ENCODE data around the gene MRPS23. TPM values are rescaled to one million over a fixed set of nuclear protein-coding genes. Genes with fewer than 3 reads are reported as not detected.

MRPS23 gene
- total RNA-seq, 1 donor from 2014 or later, result 6.9 TPM

GRCh38 chr17:57894848-57895247, 45.0 kb upstream of the MRPS23 start:
- intact Hi-C loops (cut with DNase I), result loop anchor here (5.0 kb wide), 2 partner anchors 42 to 92 kb away; partner anchors contain the start of gene VEZF1
- TF ChIP-seq CTCF (IDR thresholded peaks at IDR 0.05) (no peak), POLR2A (IDR thresholded peaks at IDR 0.05) (no peak), POLR2AphosphoS5 (IDR thresholded peaks at IDR 0.05; ENCODE audit: insufficient read depth in 1 of 2, low read depth in 1 of 2) (no peak)
- DNase-seq (ENCODE audit: extremely low spot score in 2 of 2), result no peak
- no peaks in the 10 kb centered on the region for H3K27me3 ChIP-seq
- no peak overlapping the region for H3K4me3 ChIP-seq
- H3K4me1 ChIP-seq, result peaks cover 87% of the 10 kb centered on the region
- no peaks in the 10 kb centered on the region for H3K36me3 ChIP-seq
- H3K27ac ChIP-seq, result peak overlapping the region; percentile 93
- no peaks in the 10 kb centered on the region for H3K9me3 ChIP-seq

- peak overlapping the region in 1 of 2 donors; percentile 22 for H3K4me3 ChIP-seq
- no peaks in the 10 kb centered on the region for H3K9me3 ChIP-seq
- no peaks in the 10 kb centered on the region for H3K27me3 ChIP-seq
- DNase-seq (ENCODE audit: extremely low spot score in 2 of 2), result peak in 1 of 2 donors; percentile 99
- intact Hi-C loops (cut with DNase I), result loop anchor here (5.0 kb wide), 2 partner anchors 44 to 94 kb away; partner anchors contain the start of gene VEZF1
- H3K36me3 ChIP-seq, result no peaks in the 10 kb centered on the region
- TF ChIP-seq CTCF (IDR thresholded peaks at IDR 0.05), result peak in 1 of 3 experiments; percentile 12
- no peak for TF ChIP-seq POLR2A (IDR thresholded peaks at IDR 0.05)
- TF ChIP-seq POLR2AphosphoS5 (IDR thresholded peaks at IDR 0.05; ENCODE audit: insufficient read depth in 1 of 2, low read depth in 1 of 2), result peak; percentile 78 to 91
- peaks cover 86% of the 10 kb centered on the region for H3K4me1 ChIP-seq
- peak overlapping the region; percentile 93 for H3K27ac ChIP-seq
Measured at GRCh38 chr17:57892820-57893595, 43.2 kb upstream of the MRPS23 start.

- H3K4me3 ChIP-seq, result no peak overlapping the region
- peak; percentile 82 to 96 (median 86) for TF ChIP-seq CTCF (IDR thresholded peaks at IDR 0.05)
- TF ChIP-seq POLR2AphosphoS5 (IDR thresholded peaks at IDR 0.05; ENCODE audit: insufficient read depth in 1 of 2, low read depth in 1 of 2), result no peak
- no peaks in the 10 kb centered on the region for H3K9me3 ChIP-seq
- H3K27me3 ChIP-seq, result no peaks in the 10 kb centered on the region
- H3K4me1 ChIP-seq, result peaks cover 81% of the 10 kb centered on the region
- DNase-seq (ENCODE audit: extremely low spot score in 2 of 2), result no peak
- intact Hi-C loops (cut with DNase I), result loop anchor here (5.0 kb wide), 2 partner anchors 45 to 95 kb away; partner anchors contain the start of gene VEZF1
- no peaks in the 10 kb centered on the region for H3K36me3 ChIP-seq
- H3K27ac ChIP-seq, result peak overlapping the region; percentile 93
Measured at GRCh38 chr17:57892146-57892819, 42.4 kb upstream of the MRPS23 start.

GRCh38 chr17:57890857-57891232, 41.0 kb upstream of the MRPS23 start:
- intact Hi-C loops (cut with DNase I), result loop anchor here (5.0 kb wide), 2 partner anchors 46 to 96 kb away; partner anchors contain the start of gene VEZF1
- H3K27me3 ChIP-seq, result no peaks in the 10 kb centered on the region
- H3K9me3 ChIP-seq, result no peaks in the 10 kb centered on the region
- no peak overlapping the region for H3K4me3 ChIP-seq
- peaks cover 77% of the 10 kb centered on the region for H3K4me1 ChIP-seq
- TF ChIP-seq POLR2AphosphoS5 (IDR thresholded peaks at IDR 0.05; ENCODE audit: insufficient read depth in 1 of 2, low read depth in 1 of 2) (peak in 1 of 2 donors; percentile 12), CTCF (IDR thresholded peaks at IDR 0.05) (no peak), POLR2A (IDR thresholded peaks at IDR 0.05) (no peak)
- peak overlapping the region; percentile 93 for H3K27ac ChIP-seq
- no peak for DNase-seq (ENCODE audit: extremely low spot score in 2 of 2)
- H3K36me3 ChIP-seq, result no peaks in the 10 kb centered on the region
